SIG-M5 (cell line): ENCODE measurements around the gene JUN.

Source experiments
- DNase-seq: peaks from one replicate; lab custom pipeline; 2025; lab: John Stamatoyannopoulos, UW

Gene JUN

GRCh38 chr1:58783090-58783992, 506 bp downstream of the JUN start:
- no peak for DNase-seq

- DNase-seq, result no peak
Observed at GRCh38 chr1:58782178-58783089, 1.4 kb downstream of the JUN start.

GRCh38 chr1:58781541-58782177, 2.2 kb downstream of the JUN start:
- DNase-seq, result no peak

GRCh38 chr1:58780836-58781452, 2.9 kb downstream of the JUN start:
- no peak for DNase-seq

- DNase-seq, result no peak
Observed at GRCh38 chr1:58780411-58780810, 3.4 kb downstream of the JUN start.

GRCh38 chr1:58779801-58780382, 4.0 kb downstream of the JUN start:
- no peak for DNase-seq

- DNase-seq, result no peak
Observed at GRCh38 chr1:58779059-58779754, 4.6 kb downstream of the JUN start.

- DNase-seq, result no peak
Observed at GRCh38 chr1:58778385-58779000, 5.4 kb downstream of the JUN start.

- DNase-seq, result no peak
Observed at GRCh38 chr1:58774027-58774426, 9.8 kb downstream of the JUN start.

- no peak for DNase-seq
Observed at GRCh38 chr1:58773406-58773840, 10.4 kb downstream of the JUN start.

GRCh38 chr1:58769809-58770320, 14.0 kb downstream of the JUN start:
- DNase-seq, result no peak

GRCh38 chr1:58768971-58769808, 14.7 kb downstream of the JUN start:
- no peak for DNase-seq

GRCh38 chr1:58768191-58768731, 15.6 kb downstream of the JUN start:
- no peak for DNase-seq

GRCh38 chr1:58767143-58767542, 16.7 kb downstream of the JUN start:
- DNase-seq, result no peak

- no peak for DNase-seq
Observed at GRCh38 chr1:58765441-58765840, 18.4 kb downstream of the JUN start.

GRCh38 chr1:58765006-58765405, 18.8 kb downstream of the JUN start:
- no peak for DNase-seq

- DNase-seq, result no peak
Observed at GRCh38 chr1:58764294-58764978, 19.4 kb downstream of the JUN start.

- DNase-seq, result no peak
Observed at GRCh38 chr1:58763214-58763613, 20.6 kb downstream of the JUN start.
